NCI-H345 (cell line): ENCODE results near the gene ERG28.

ENCODE experiments used
- DNase-seq: peaks from one replicate; lab custom pipeline; 2025; lab: John Stamatoyannopoulos, UW

The ERG28 gene

GRCh38 chr14:75658957-75659356, 1.7 kb downstream of the ERG28 start:
- DNase-seq = no peak

GRCh38 chr14:75657331-75657730, 3.3 kb downstream of the ERG28 start:
- no peak for DNase-seq

GRCh38 chr14:75655235-75655634, 5.4 kb downstream of the ERG28 start:
- DNase-seq = no peak

GRCh38 chr14:75654127-75654732, 6.4 kb downstream of the ERG28 start:
- DNase-seq = peak; percentile 67

GRCh38 chr14:75653563-75653962, 7.1 kb downstream of the ERG28 start:
- no peak for DNase-seq

- no peak for DNase-seq
Observed at GRCh38 chr14:75650253-75651058, 10.2 kb downstream of the ERG28 start.

GRCh38 chr14:75649773-75650172, 10.9 kb downstream of the ERG28 start:
- no peak for DNase-seq

GRCh38 chr14:75649337-75649736, 11.3 kb downstream of the ERG28 start:
- no peak for DNase-seq

GRCh38 chr14:75648066-75648838, 12.4 kb downstream of the ERG28 start:
- no peak for DNase-seq

GRCh38 chr14:75647640-75648039, 13.0 kb downstream of the ERG28 start:
- no peak for DNase-seq

- DNase-seq = no peak
Observed at GRCh38 chr14:75646762-75647161, 13.9 kb downstream of the ERG28 start.

GRCh38 chr14:75645056-75645455, 15.6 kb downstream of the ERG28 start:
- DNase-seq = no peak

- DNase-seq = no peak
Observed at GRCh38 chr14:75643985-75644384, 16.7 kb downstream of the ERG28 start.

- DNase-seq = no peak
Observed at GRCh38 chr14:75640876-75641275, 19.8 kb downstream of the ERG28 start.

- DNase-seq = no peak
Observed at GRCh38 chr14:75636100-75636692, 24.5 kb downstream of the ERG28 start.

GRCh38 chr14:75634848-75635247, 25.8 kb downstream of the ERG28 start:
- no peak for DNase-seq

GRCh38 chr14:75631453-75631831, 29.2 kb downstream of the ERG28 start:
- no peak for DNase-seq

GRCh38 chr14:75630695-75631452, 29.8 kb downstream of the ERG28 start:
- peak; percentile 56 for DNase-seq

- no peak for DNase-seq
Observed at GRCh38 chr14:75628816-75629215, 31.9 kb downstream of the ERG28 start.

- DNase-seq = no peak
Observed at GRCh38 chr14:75627406-75627805, 33.3 kb downstream of the ERG28 start.

GRCh38 chr14:75626863-75627262, 33.8 kb downstream of the ERG28 start:
- no peak for DNase-seq

GRCh38 chr14:75626396-75626795, 34.3 kb downstream of the ERG28 start:
- no peak for DNase-seq
